ENCODE measurements around the gene KLHL42.
"Not testable (repeated sequence)": the region's sequence is repeated elsewhere in the genome, so short reads cannot be mapped to it uniquely, and the experiment has no call there.

KLHL42 gene

GRCh38 chr12:27845187-27845586, 65.2 kb downstream of the KLHL42 start:
- no peak overlapping the region for H3K4me3 ChIP-seq (ENCODE audit: low read length)
- TF ChIP-seq ZNF274 (IDR thresholded peaks at IDR 0.05; ENCODE audit: low read depth, low read length): no peak

- H3K4me3 ChIP-seq (ENCODE audit: low read length): not testable (repeated sequence)
These were observed 65.7 kb downstream of the KLHL42 start for GRCh38 chr12:27845706-27846105.

- H3K4me3 ChIP-seq (ENCODE audit: low read length): not testable (repeated sequence)
These were observed 67.3 kb downstream of the KLHL42 start for GRCh38 chr12:27847293-27847692.

- no peak for TF ChIP-seq ZNF274 (IDR thresholded peaks at IDR 0.05; ENCODE audit: low read depth, low read length)
- H3K4me3 ChIP-seq (ENCODE audit: low read length): no peak overlapping the region
These were observed 71.3 kb downstream of the KLHL42 start for GRCh38 chr12:27851311-27851710.

DNA sequence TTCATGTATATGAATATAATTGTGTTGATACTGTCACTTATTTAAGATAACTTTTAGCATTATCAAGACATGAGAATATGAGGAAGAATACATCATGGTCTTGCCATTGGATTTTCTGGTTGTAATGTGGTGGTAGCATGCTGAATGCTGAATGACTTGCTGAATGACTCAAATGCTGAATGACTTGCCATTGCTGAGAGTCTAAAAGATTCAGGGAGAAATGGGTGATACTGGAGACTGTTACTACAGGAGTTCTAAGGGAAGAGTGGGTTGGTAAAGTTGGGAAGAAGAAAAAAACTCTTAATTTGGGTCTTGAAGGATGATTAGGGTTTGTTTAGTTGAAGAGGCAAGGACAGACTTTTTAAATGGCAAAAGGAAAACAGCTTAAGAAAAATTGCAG, 72.1 kb downstream of the KLHL42 start:
- TF ChIP-seq ZNF274 (IDR thresholded peaks at IDR 0.05; ENCODE audit: low read depth, low read length): no peak
- no peak overlapping the region for H3K4me3 ChIP-seq (ENCODE audit: low read length)

Measured in GM08714 (cell line).